GM23338 (cell line): Measurements from ENCODE around the gene MARCHF10. TPM values are rescaled to one million over a fixed set of nuclear protein-coding genes. Genes with fewer than 3 reads are reported as not detected.

Experiments used
- ATAC-seq: fragments of 200-7000 bp; cut with Tn5 transposase; 3 replicates; pipeline ENCODE4 v1.9.1; 2020
- DNase-seq: peaks from one replicate; pipeline ENCODE4 v3.0.0-alpha.2; 2015; ENCODE audit warnings: low spot score
- H2AFZ ChIP-seq: fragments of 200-600 bp; sonication (generic); 2 replicates; pipeline ENCODE4 v1.8.0; 2016; ENCODE audit warnings: antibody characterized with exemption, mild to moderate bottlenecking, moderate library complexity
- H3F3A ChIP-seq: fragments of 200-600 bp; sonication (generic); replicated peaks from 2 replicates; pipeline ENCODE4 v1.8.0; 2017; ENCODE audit warnings: antibody characterized with exemption, mixed run types, low read depth
- H3K27ac ChIP-seq: fragments of 200-600 bp; sonication (generic); 2 replicates; pipeline ENCODE4 v1.6.1; 2016; ENCODE audit warnings: low read depth
- H3K27me3 ChIP-seq: fragments of 200-600 bp; sonication (generic); 2 replicates; pipeline ENCODE4 v1.8.0; 2016; ENCODE audit warnings: mild to moderate bottlenecking, mixed run types, moderate library complexity; ENCODE audit not compliant: insufficient read depth
- H3K36me3 ChIP-seq: fragments of 200-600 bp; sonication (generic); 2 replicates; pipeline ENCODE4 v1.8.0; 2016; ENCODE audit warnings: mild to moderate bottlenecking; ENCODE audit not compliant: insufficient read depth
- H3K4me1 ChIP-seq: fragments of 200-600 bp; sonication (generic); 2 replicates; pipeline ENCODE4 v1.8.0; 2016; ENCODE audit warnings: mild to moderate bottlenecking, moderate library complexity; ENCODE audit not compliant: insufficient read depth
- H3K4me2 ChIP-seq: fragments of 200-600 bp; sonication (generic); 2 replicates; pipeline ENCODE4 v1.7.1; 2017; ENCODE audit warnings: mixed run types
- H3K4me3 ChIP-seq: fragments of 200-600 bp; sonication (generic); 2 replicates; pipeline ENCODE4 v1.6.1; 2016; ENCODE audit warnings: mixed run types
- H3K79me2 ChIP-seq: fragments of 200-600 bp; sonication (generic); replicated peaks from 2 replicates; pipeline ENCODE4 v1.8.0; 2017; ENCODE audit warnings: mild to moderate bottlenecking; ENCODE audit not compliant: insufficient read depth
- H3K9me2 ChIP-seq: fragments of 200-600 bp; sonication (generic); 2 replicates; pipeline ENCODE4 v1.8.0; 2017; ENCODE audit not compliant: insufficient read depth
- H4K20me1 ChIP-seq: fragments of 200-600 bp; sonication (generic); replicated peaks from 2 replicates; pipeline ENCODE4 v1.8.0; 2017; ENCODE audit warnings: mild to moderate bottlenecking; ENCODE audit not compliant: insufficient read depth
- H3K27ac Mint-ChIP-seq: 2 replicates; pipeline ENCODE4 v1.8.0; 2020; ENCODE audit warnings: inconsistent platforms, mild to moderate bottlenecking, moderate library complexity, mixed read lengths
- H3K27me3 Mint-ChIP-seq: 3 replicates; pipeline ENCODE4 v1.8.0; 2022; ENCODE audit warnings: low read depth, mild to moderate bottlenecking, moderate library complexity, mixed read lengths, inconsistent platforms; ENCODE audit not compliant: insufficient read depth, poor library complexity
- H3K36me3 Mint-ChIP-seq: 3 replicates; pipeline ENCODE4 v1.8.0; 2021; ENCODE audit warnings: low read depth, mild to moderate bottlenecking, inconsistent platforms, moderate library complexity, mixed read lengths
- H3K4me1 Mint-ChIP-seq: 3 replicates; pipeline ENCODE4 v1.8.0; 2020; ENCODE audit warnings: mild to moderate bottlenecking, inconsistent platforms, mixed read lengths
- H3K4me3 Mint-ChIP-seq: 3 replicates; pipeline ENCODE4 v1.8.0; 2021; ENCODE audit warnings: moderate library complexity, mild to moderate bottlenecking, inconsistent platforms, mixed read lengths
- H3K9me3 Mint-ChIP-seq: 3 replicates; pipeline ENCODE4 v1.8.0; 2020; ENCODE audit warnings: moderate library complexity, mild to moderate bottlenecking, inconsistent platforms, mixed read lengths
- CREB1 ChIP-seq: fragments of 250-450 bp; sonication (Bioruptor Pico); IDR thresholded peaks from 2 replicates; pipeline ENCODE4 v1.5.0; 2020; ENCODE audit warnings: low read depth, mild to moderate bottlenecking, moderate library complexity
- EZH2 ChIP-seq: fragments of 200-600 bp; sonication (generic); IDR thresholded peaks from one replicate; pipeline ENCODE4 v1.8.0; 2017; ENCODE audit warnings: antibody characterized with exemption, mild to moderate bottlenecking, low read depth; ENCODE audit not compliant: unreplicated experiment
- EZH2phosphoT487 ChIP-seq: fragments of 200-600 bp; sonication (generic); IDR thresholded peaks from one replicate; pipeline ENCODE4 v1.8.1; 2018; ENCODE audit warnings: antibody characterized with exemption; ENCODE audit not compliant: unreplicated experiment
- NANOG ChIP-seq: IDR thresholded peaks from 2 replicates; pipeline ENCODE4 v1.6.1; 2016; ENCODE audit warnings: antibody characterized with exemption, borderline replicate concordance
- POLR2AphosphoS5 ChIP-seq: IDR thresholded peaks from 2 replicates; pipeline ENCODE4 v1.6.1; 2016; ENCODE audit warnings: antibody characterized with exemption, low read depth
- ZNF114 ChIP-seq: fragments of 250-450 bp; sonication (Bioruptor Pico); IDR thresholded peaks from 2 replicates; pipeline ENCODE4 v1.5.0; 2020; ENCODE audit warnings: mild to moderate bottlenecking, moderate library complexity
- polyA plus RNA-seq: library from polyadenylated mRNA; unstranded; fragments of >200 nt; fragmentation: Nextera tagmentation; extraction: Ambion mirVana; gene quantifications from 2 replicates; pipeline ENCODE4 v1.2.1, GENCODE V29; 2016
- total RNA-seq: library from RNA; depleted of rRNA; stranded (reverse); fragments of >200 nt; shearing (Covaris generic); gene quantifications from 2 replicates; pipeline ENCODE4 v1.2.3, GENCODE V29; 2014
- TF ChIP-seq, protein P1 (sequence below): IDR thresholded peaks from 2 replicates; pipeline ENCODE4 v1.6.1; 2016; ENCODE audit warnings: antibody characterized with exemption
- TF ChIP-seq, protein P2 (sequence below): fragments of 250-450 bp; sonication (Bioruptor Pico); IDR thresholded peaks from 2 replicates; pipeline ENCODE4 v1.5.0; 2020; ENCODE audit warnings: mild to moderate bottlenecking, moderate library complexity
- TF ChIP-seq, protein P3 (sequence below), 2 experiments: fragments of 200-600 bp in 1 of 2; sonication (generic) in 1 of 2; conservative IDR thresholded peaks; 2 replicates each; pipeline versions ENCODE4 v1.5.1 to v1.6.1; 2016 to 2017; ENCODE audit warnings: antibody characterized with exemption in 2 of 2, low read depth in 2 of 2, mild to moderate bottlenecking in 2 of 2, moderate library complexity in 1 of 2

Gene MARCHF10
- total and polyA plus RNA-seq, 2 experiments from 2014 or later = 0.50 TPM; not detected in 1

DNA sequence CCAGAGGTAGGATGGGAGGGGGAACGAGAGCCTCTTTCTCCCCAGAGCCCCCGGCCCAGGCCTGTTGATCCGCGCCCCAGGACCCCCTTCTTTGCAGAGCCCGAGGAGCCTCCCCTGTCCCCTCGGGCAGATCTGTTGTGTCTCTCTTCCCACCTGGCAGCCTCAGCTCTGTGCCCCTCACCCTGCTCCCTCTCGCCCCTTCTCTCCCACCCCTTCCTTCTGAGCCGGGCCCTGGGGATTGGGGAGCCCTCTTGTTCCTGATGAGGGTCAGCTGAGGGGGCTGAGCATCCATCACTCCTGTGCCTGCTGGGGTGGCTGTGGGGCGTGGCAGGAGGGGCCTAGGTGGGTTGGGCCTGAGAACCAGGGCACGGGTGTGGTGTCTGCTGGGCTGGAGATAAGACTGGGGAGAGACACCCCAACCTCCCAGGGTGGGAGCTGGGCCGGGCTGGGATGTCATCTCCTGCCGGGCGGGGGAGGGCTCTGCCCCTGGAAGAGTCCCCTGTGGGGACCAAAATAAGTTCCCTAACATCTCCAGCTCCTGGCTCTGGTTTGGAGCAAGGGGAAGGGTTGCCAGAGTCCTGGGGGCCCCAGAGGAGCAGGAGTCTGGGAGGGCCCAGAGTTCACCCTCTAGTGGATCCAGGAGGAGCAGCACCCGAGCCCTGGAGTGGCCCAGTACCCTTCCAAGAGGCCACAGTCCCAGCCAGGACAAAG lies 115.2 kb downstream of the MARCHF10 start:
- H3K4me1 ChIP-seq = peaks cover 4% of the 10 kb centered on the region; the same call in 1 of the 2 replicates
- no peaks in the 10 kb centered on the region for H3K9me2 ChIP-seq
- H3K27ac ChIP-seq = no peak overlapping the region
- Mint-ChIP-seq H3K9me3 (no peaks in the 10 kb centered on the region; the same call in 2 of the 3 replicates), H3K27me3 (peaks cover 12% of the 10 kb centered on the region), H3K4me3 (no peak overlapping the region), H3K36me3 (no peaks in the 10 kb centered on the region), H3K27ac (no peak overlapping the region), H3K4me1 (peaks cover 16% of the 10 kb centered on the region)
- peak; percentile 94 for ATAC-seq
- no peak overlapping the region for H3K4me2 ChIP-seq
- no peaks in the 10 kb centered on the region for H3F3A ChIP-seq
- TF ChIP-seq, protein P1, sequence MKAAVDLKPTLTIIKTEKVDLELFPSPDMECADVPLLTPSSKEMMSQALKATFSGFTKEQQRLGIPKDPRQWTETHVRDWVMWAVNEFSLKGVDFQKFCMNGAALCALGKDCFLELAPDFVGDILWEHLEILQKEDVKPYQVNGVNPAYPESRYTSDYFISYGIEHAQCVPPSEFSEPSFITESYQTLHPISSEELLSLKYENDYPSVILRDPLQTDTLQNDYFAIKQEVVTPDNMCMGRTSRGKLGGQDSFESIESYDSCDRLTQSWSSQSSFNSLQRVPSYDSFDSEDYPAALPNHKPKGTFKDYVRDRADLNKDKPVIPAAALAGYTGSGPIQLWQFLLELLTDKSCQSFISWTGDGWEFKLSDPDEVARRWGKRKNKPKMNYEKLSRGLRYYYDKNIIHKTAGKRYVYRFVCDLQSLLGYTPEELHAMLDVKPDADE = no peak
- TF ChIP-seq CREB1 (CRISPR knock-in tag) = no peak
- no peak for TF ChIP-seq EZH2phosphoT487
- TF ChIP-seq ZNF114 (CRISPR knock-in tag) = no peak
- TF ChIP-seq, protein P2, sequence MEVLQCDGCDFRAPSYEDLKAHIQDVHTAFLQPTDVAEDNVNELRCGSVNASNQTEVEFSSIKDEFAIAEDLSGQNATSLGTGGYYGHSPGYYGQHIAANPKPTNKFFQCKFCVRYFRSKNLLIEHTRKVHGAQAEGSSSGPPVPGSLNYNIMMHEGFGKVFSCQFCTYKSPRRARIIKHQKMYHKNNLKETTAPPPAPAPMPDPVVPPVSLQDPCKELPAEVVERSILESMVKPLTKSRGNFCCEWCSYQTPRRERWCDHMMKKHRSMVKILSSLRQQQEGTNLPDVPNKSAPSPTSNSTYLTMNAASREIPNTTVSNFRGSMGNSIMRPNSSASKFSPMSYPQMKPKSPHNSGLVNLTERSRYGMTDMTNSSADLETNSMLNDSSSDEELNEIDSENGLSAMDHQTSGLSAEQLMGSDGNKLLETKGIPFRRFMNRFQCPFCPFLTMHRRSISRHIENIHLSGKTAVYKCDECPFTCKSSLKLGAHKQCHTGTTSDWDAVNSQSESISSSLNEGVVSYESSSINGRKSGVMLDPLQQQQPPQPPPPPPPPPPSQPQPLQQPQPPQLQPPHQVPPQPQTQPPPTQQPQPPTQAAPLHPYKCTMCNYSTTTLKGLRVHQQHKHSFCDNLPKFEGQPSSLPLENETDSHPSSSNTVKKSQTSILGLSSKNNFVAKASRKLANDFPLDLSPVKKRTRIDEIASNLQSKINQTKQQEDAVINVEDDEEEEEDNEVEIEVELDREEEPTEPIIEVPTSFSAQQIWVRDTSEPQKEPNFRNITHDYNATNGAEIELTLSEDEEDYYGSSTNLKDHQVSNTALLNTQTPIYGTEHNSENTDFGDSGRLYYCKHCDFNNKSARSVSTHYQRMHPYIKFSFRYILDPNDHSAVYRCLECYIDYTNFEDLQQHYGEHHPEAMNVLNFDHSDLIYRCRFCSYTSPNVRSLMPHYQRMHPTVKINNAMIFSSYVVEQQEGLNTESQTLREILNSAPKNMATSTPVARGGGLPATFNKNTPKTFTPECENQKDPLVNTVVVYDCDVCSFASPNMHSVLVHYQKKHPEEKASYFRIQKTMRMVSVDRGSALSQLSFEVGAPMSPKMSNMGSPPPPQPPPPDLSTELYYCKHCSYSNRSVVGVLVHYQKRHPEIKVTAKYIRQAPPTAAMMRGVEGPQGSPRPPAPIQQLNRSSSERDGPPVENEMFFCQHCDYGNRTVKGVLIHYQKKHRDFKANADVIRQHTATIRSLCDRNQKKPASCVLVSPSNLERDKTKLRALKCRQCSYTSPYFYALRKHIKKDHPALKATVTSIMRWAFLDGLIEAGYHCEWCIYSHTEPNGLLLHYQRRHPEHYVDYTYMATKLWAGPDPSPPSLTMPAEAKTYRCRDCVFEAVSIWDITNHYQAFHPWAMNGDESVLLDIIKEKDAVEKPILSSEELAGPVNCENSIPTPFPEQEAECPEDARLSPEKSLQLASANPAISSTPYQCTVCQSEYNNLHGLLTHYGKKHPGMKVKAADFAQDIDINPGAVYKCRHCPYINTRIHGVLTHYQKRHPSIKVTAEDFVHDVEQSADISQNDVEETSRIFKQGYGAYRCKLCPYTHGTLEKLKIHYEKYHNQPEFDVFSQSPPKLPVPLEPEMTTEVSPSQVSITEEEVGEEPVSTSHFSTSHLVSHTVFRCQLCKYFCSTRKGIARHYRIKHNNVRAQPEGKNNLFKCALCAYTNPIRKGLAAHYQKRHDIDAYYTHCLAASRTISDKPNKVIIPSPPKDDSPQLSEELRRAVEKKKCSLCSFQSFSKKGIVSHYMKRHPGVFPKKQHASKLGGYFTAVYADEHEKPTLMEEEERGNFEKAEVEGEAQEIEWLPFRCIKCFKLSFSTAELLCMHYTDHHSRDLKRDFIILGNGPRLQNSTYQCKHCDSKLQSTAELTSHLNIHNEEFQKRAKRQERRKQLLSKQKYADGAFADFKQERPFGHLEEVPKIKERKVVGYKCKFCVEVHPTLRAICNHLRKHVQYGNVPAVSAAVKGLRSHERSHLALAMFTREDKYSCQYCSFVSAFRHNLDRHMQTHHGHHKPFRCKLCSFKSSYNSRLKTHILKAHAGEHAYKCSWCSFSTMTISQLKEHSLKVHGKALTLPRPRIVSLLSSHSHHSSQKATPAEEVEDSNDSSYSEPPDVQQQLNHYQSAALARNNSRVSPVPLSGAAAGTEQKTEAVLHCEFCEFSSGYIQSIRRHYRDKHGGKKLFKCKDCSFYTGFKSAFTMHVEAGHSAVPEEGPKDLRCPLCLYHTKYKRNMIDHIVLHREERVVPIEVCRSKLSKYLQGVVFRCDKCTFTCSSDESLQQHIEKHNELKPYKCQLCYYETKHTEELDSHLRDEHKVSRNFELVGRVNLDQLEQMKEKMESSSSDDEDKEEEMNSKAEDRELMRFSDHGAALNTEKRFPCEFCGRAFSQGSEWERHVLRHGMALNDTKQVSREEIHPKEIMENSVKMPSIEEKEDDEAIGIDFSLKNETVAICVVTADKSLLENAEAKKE = no peak
- no peak for TF ChIP-seq POLR2AphosphoS5
- TF ChIP-seq, protein P3, sequence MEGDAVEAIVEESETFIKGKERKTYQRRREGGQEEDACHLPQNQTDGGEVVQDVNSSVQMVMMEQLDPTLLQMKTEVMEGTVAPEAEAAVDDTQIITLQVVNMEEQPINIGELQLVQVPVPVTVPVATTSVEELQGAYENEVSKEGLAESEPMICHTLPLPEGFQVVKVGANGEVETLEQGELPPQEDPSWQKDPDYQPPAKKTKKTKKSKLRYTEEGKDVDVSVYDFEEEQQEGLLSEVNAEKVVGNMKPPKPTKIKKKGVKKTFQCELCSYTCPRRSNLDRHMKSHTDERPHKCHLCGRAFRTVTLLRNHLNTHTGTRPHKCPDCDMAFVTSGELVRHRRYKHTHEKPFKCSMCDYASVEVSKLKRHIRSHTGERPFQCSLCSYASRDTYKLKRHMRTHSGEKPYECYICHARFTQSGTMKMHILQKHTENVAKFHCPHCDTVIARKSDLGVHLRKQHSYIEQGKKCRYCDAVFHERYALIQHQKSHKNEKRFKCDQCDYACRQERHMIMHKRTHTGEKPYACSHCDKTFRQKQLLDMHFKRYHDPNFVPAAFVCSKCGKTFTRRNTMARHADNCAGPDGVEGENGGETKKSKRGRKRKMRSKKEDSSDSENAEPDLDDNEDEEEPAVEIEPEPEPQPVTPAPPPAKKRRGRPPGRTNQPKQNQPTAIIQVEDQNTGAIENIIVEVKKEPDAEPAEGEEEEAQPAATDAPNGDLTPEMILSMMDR (conservative IDR thresholded peaks at IDR 0.05; ENCODE audit: low read depth in 2 of 2) = peak; percentile 58 to 62
- TF ChIP-seq NANOG = no peak
- TF ChIP-seq EZH2 = no peak
- H3K4me3 ChIP-seq = no peak overlapping the region
- DNase-seq = peak; percentile 89
- no peaks in the 10 kb centered on the region for H4K20me1 ChIP-seq
- H3K27me3 ChIP-seq = no peaks in the 10 kb centered on the region
- no peak overlapping the region for H2AFZ ChIP-seq
- no peaks in the 10 kb centered on the region for H3K36me3 ChIP-seq
- H3K79me2 ChIP-seq = no peaks in the 10 kb centered on the region
